Neural cell (in vitro differentiated cells): ENCODE data around the gene FOXK1. TPM values are rescaled to one million over a fixed set of nuclear protein-coding genes. Genes with fewer than 3 reads are reported as not detected.
"Not testable (repeated sequence)": the region's sequence is repeated elsewhere in the genome, so short reads cannot be mapped to it uniquely, and the experiment has no call there.

Experiments
- H2AFZ ChIP-seq: fragments of 200-600, 300-800 bp; sonication (generic), shearing (Covaris generic); 2 replicates; pipeline ENCODE4 v1.6.0; 2014; ENCODE audit warnings: low read depth, mild to moderate bottlenecking, antibody characterized with exemption, low read length, moderate library complexity
- H3F3A ChIP-seq: fragments of 200-600 bp; shearing (Covaris generic); 2 replicates; pipeline ENCODE4 v1.6.1; 2016; ENCODE audit warnings: mild to moderate bottlenecking, moderate library complexity, mixed read lengths, antibody characterized with exemption, low read length; ENCODE audit not compliant: insufficient read depth, poor library complexity, severe bottlenecking
- H3K27ac ChIP-seq: fragments of 200-600, 300-800 bp; sonication (generic), shearing (Covaris generic); 2 replicates; pipeline ENCODE4 v1.5.1; 2014; ENCODE audit warnings: mild to moderate bottlenecking, low read length, moderate library complexity
- H3K27me3 ChIP-seq: fragments of 300-800, 200-600 bp; sonication (generic), shearing (Covaris generic); 2 replicates; pipeline ENCODE4 v1.6.0; 2014; ENCODE audit warnings: mild to moderate bottlenecking, low read depth, low read length, moderate library complexity; ENCODE audit not compliant: insufficient read depth
- H3K36me3 ChIP-seq: fragments of 300-800, 200-600 bp; sonication (generic), shearing (Covaris generic); 2 replicates; pipeline ENCODE4 v1.5.1; 2014; ENCODE audit warnings: mild to moderate bottlenecking, antibody characterized with exemption, low read length, moderate library complexity; ENCODE audit not compliant: insufficient read depth
- H3K4me2 ChIP-seq: fragments of 300-800, 200-600 bp; sonication (generic), shearing (Covaris generic); 2 replicates; pipeline ENCODE4 v1.6.0; 2014; ENCODE audit warnings: mild to moderate bottlenecking, low read length
- H3K4me3 ChIP-seq: fragments of 300-800, 200-600 bp; sonication (generic), shearing (Covaris generic); 2 replicates; pipeline ENCODE4 v1.5.1; 2014; ENCODE audit warnings: mild to moderate bottlenecking, low read length, moderate library complexity
- H3K79me2 ChIP-seq: fragments of 200-600 bp; shearing (Covaris generic); replicated peaks from 2 replicates; pipeline ENCODE4 v1.6.0; 2014; ENCODE audit warnings: mild to moderate bottlenecking, low read length, moderate library complexity; ENCODE audit not compliant: insufficient read depth
- H3K9ac ChIP-seq: fragments of 300-800, 200-600 bp; sonication (generic), shearing (Covaris generic); 2 replicates; pipeline ENCODE4 v1.6.1; 2016; ENCODE audit warnings: mild to moderate bottlenecking, low read length, mixed read lengths
- H3K9me2 ChIP-seq: fragments of 200-600 bp; shearing (Covaris generic); 2 replicates; pipeline ENCODE4 v1.6.1; 2016; ENCODE audit warnings: mild to moderate bottlenecking, low read length, mixed read lengths; ENCODE audit not compliant: insufficient read depth
- H3K9me3 ChIP-seq: fragments of 200-600, 300-800 bp; sonication (generic), shearing (Covaris generic); 2 replicates; pipeline ENCODE4 v1.6.1; 2016; ENCODE audit warnings: mild to moderate bottlenecking, mixed run types, low read length, moderate library complexity, mixed read lengths
- H4K20me1 ChIP-seq: fragments of 200-600 bp; shearing (Covaris generic); 2 replicates; pipeline ENCODE4 v1.6.1; 2016; ENCODE audit warnings: mild to moderate bottlenecking, mixed run types; ENCODE audit not compliant: insufficient read depth
- EP300 ChIP-seq: fragments of 450-650 bp; conservative IDR thresholded peaks from 2 replicates; pipeline ENCODE4 v1.6.1; 2014; ENCODE audit warnings: antibody characterized with exemption, mild to moderate bottlenecking, moderate library complexity; ENCODE audit not compliant: poor library complexity, severe bottlenecking
- EZH2 ChIP-seq: fragments of 200-600, 300-800 bp; shearing (Covaris generic), sonication (generic); IDR thresholded peaks from 2 replicates; pipeline ENCODE4 v1.6.1; 2014; ENCODE audit warnings: antibody characterized with exemption, low read length, borderline replicate concordance, mild to moderate bottlenecking; ENCODE audit not compliant: insufficient read depth, poor library complexity, severe bottlenecking
- MXI1 ChIP-seq: fragments of 450-650 bp; conservative IDR thresholded peaks from 2 replicates; pipeline ENCODE4 v1.6.1; 2014; ENCODE audit warnings: antibody characterized with exemption, mild to moderate bottlenecking; ENCODE audit not compliant: poor library complexity, severe bottlenecking
- POLR2AphosphoS5 ChIP-seq: IDR thresholded peaks from 2 replicates; pipeline ENCODE4 v1.6.1; 2012
- RAD21 ChIP-seq: fragments of 450-650 bp; conservative IDR thresholded peaks from 2 replicates; pipeline ENCODE4 v1.6.1; 2014; ENCODE audit warnings: antibody characterized with exemption, mild to moderate bottlenecking, moderate library complexity
- SMC3 ChIP-seq: fragments of 450-650 bp; conservative IDR thresholded peaks from 2 replicates; pipeline ENCODE4 v1.6.1; 2014; ENCODE audit warnings: antibody characterized with exemption, mild to moderate bottlenecking, moderate library complexity; ENCODE audit not compliant: poor library complexity
- TAF1 ChIP-seq: IDR thresholded peaks from 2 replicates; pipeline ENCODE4 v1.6.1; 2012; ENCODE audit warnings: low read depth
- polyA plus RNA-seq: library from polyadenylated mRNA; depleted of rRNA; stranded (reverse); fragments of >200 nt; gene quantifications from 2 replicates; pipeline ENCODE4 v1.2.3, GENCODE V29; 2014
- TF ChIP-seq, protein P1 (sequence below): IDR thresholded peaks from 2 replicates; pipeline ENCODE4 v1.6.1; 2012; ENCODE audit warnings: borderline replicate concordance
- TF ChIP-seq, protein P2 (sequence below): fragments of 450-650 bp; IDR thresholded peaks from 2 replicates; pipeline ENCODE4 v1.5.1; 2014; ENCODE audit warnings: antibody characterized with exemption, mild to moderate bottlenecking, moderate library complexity; ENCODE audit not compliant: poor library complexity, severe bottlenecking

FOXK1 gene
- polyA plus RNA-seq, 1 donor from 2014 or later, result 7.4 TPM

DNA sequence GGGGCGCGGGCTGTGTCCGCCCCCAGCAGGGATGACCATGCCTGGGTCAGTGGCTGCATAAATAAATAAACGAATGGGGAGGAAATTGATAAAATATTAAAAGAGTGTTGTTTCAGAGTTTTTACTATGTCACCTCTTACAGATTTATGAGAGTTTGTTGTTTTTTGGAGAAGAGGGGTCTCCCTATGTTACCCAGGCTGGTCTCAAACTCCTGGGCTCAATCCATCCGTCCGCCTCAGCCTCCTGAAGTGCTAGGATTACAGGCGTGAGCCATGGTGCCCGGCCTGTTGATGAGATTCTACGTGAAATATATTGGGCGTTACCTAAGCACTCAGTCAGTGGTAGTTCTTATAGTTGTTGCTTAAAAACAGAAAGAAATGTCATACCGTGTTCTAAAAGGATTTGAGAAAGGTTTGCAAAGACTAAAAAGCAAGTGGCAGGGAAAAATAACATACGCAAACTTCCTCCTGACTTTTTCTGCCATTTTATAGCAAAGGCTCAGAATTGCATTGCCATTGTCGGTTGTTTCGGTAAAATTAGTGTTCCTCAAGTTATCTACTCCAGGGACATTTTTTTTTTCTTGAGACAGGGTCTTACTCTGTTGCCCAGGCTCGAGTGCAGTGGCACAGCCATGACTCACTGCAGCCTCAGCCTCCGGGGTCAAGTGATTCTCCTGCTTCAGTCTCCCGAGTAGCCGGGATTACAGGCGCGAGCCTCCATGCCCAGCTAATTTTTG lies 39.5 kb upstream of the FOXK1 start:
- no peaks in the 10 kb centered on the region for H3K9me2 ChIP-seq
- no peaks in the 10 kb centered on the region for H3K79me2 ChIP-seq
- H3F3A ChIP-seq, result no peaks in the 10 kb centered on the region
- H3K27ac ChIP-seq, result peak overlapping the region; percentile 64
- no peak overlapping the region for H3K4me2 ChIP-seq
- H3K9ac ChIP-seq, result peak overlapping the region; percentile 61
- H3K9me3 ChIP-seq, result no peaks in the 10 kb centered on the region
- no peaks in the 10 kb centered on the region for H3K36me3 ChIP-seq
- TF ChIP-seq EP300, result no peak
- TF ChIP-seq EZH2, result no peak
- TF ChIP-seq MXI1, result no peak
- TF ChIP-seq, protein P1, sequence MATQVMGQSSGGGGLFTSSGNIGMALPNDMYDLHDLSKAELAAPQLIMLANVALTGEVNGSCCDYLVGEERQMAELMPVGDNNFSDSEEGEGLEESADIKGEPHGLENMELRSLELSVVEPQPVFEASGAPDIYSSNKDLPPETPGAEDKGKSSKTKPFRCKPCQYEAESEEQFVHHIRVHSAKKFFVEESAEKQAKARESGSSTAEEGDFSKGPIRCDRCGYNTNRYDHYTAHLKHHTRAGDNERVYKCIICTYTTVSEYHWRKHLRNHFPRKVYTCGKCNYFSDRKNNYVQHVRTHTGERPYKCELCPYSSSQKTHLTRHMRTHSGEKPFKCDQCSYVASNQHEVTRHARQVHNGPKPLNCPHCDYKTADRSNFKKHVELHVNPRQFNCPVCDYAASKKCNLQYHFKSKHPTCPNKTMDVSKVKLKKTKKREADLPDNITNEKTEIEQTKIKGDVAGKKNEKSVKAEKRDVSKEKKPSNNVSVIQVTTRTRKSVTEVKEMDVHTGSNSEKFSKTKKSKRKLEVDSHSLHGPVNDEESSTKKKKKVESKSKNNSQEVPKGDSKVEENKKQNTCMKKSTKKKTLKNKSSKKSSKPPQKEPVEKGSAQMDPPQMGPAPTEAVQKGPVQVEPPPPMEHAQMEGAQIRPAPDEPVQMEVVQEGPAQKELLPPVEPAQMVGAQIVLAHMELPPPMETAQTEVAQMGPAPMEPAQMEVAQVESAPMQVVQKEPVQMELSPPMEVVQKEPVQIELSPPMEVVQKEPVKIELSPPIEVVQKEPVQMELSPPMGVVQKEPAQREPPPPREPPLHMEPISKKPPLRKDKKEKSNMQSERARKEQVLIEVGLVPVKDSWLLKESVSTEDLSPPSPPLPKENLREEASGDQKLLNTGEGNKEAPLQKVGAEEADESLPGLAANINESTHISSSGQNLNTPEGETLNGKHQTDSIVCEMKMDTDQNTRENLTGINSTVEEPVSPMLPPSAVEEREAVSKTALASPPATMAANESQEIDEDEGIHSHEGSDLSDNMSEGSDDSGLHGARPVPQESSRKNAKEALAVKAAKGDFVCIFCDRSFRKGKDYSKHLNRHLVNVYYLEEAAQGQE, result no peak
- TF ChIP-seq, protein P2, sequence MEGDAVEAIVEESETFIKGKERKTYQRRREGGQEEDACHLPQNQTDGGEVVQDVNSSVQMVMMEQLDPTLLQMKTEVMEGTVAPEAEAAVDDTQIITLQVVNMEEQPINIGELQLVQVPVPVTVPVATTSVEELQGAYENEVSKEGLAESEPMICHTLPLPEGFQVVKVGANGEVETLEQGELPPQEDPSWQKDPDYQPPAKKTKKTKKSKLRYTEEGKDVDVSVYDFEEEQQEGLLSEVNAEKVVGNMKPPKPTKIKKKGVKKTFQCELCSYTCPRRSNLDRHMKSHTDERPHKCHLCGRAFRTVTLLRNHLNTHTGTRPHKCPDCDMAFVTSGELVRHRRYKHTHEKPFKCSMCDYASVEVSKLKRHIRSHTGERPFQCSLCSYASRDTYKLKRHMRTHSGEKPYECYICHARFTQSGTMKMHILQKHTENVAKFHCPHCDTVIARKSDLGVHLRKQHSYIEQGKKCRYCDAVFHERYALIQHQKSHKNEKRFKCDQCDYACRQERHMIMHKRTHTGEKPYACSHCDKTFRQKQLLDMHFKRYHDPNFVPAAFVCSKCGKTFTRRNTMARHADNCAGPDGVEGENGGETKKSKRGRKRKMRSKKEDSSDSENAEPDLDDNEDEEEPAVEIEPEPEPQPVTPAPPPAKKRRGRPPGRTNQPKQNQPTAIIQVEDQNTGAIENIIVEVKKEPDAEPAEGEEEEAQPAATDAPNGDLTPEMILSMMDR, result no peak
- TF ChIP-seq SMC3, result no peak
- TF ChIP-seq POLR2AphosphoS5, result no peak
- no peak for TF ChIP-seq TAF1
- TF ChIP-seq RAD21, result no peak
- peak overlapping the region; percentile 65 for H3K4me3 ChIP-seq
- H3K27me3 ChIP-seq, result no peaks in the 10 kb centered on the region
- H4K20me1 ChIP-seq, result no peaks in the 10 kb centered on the region
- no peak overlapping the region for H2AFZ ChIP-seq

DNA sequence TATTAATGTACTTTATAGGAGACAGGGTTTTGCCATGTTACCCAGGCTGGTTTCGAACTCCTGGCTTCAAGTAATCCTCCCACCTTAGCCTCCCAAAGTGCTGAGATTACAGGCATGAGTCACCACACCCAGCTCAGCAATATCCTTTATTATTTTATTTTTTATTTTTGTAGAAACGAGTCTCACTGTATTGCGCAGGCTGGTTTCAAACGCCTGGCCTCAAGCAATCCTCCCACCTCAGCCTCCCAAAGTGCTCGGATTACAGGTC lies 39.0 kb upstream of the FOXK1 start:
- not testable (repeated sequence) for H3K36me3 ChIP-seq, H3K79me2 ChIP-seq, H3F3A ChIP-seq, H3K9me3 ChIP-seq, H4K20me1 ChIP-seq, H2AFZ ChIP-seq, H3K9ac ChIP-seq, H3K4me2 ChIP-seq, H3K27me3 ChIP-seq, H3K27ac ChIP-seq, H3K4me3 ChIP-seq, H3K9me2 ChIP-seq

DNA sequence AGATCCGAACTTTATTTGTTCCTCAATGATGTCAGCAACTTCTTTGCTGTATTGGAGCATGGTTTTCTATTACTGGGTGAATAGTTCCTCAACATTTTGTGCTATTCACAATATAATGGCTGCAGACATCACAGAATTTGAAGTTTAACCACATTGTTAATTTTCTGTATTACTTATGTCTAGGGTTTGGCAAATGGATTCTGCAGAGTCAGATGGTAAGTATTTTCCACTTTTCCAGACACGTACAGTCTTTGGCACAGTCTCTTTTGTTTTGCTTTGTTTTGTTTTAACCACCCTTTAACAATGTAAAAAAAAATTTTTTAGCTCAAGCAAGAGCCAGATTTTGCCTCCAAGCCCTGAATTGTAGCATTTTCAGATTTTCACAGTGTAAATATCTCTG lies 36.8 kb upstream of the FOXK1 start:
- Histone ChIP-seq H4K20me1 (no peaks in the 10 kb centered on the region), H2AFZ (no peak overlapping the region), H3K9me3 (no peaks in the 10 kb centered on the region), H3K79me2 (no peaks in the 10 kb centered on the region), H3K27ac (no peak overlapping the region), H3K4me3 (no peak overlapping the region), H3K27me3 (no peaks in the 10 kb centered on the region), H3K9me2 (no peaks in the 10 kb centered on the region), H3K4me2 (no peak overlapping the region), H3F3A (no peaks in the 10 kb centered on the region), H3K9ac (no peak overlapping the region), H3K36me3 (no peaks in the 10 kb centered on the region)
- TF ChIP-seq SMC3 (no peak), MXI1 (no peak), POLR2AphosphoS5 (no peak)
- TF ChIP-seq, protein P1, result no peak
